NK-92 treated with Interleukin-12 subunit alpha and Interleukin-12 subunit beta, amount 100 ng/mL, for 24 hours (cell line): Measurements from ENCODE around the gene GFI1.
A peak's percentile ranks its signal among the peaks of the same experiment; 100 is the strongest.
"Not testable (repeated sequence)": the region's sequence is repeated elsewhere in the genome, so short reads cannot be mapped to it uniquely, and the experiment has no call there.

ENCODE experiments used
- DNase-seq: peaks from one replicate; lab custom pipeline; 2025; lab: John Stamatoyannopoulos, UW

Gene GFI1

GRCh38 chr1:92486251-92487077 lies at the start of gene GFI1:
Gene GFI1, minus strand, starts transcription at chr1:92486925. Its CDS starts 3,438 bp downstream, at chr1:92483487.
- DNase-seq, result peak; percentile 89

GRCh38 chr1:92532371-92532770 lies 45.6 kb upstream of the GFI1 start:
- DNase-seq, result not testable (repeated sequence)

GRCh38 chr1:92531939-92532338 lies 45.2 kb upstream of the GFI1 start:
- DNase-seq, result not testable (repeated sequence)

GRCh38 chr1:92527670-92528069 lies 40.9 kb upstream of the GFI1 start:
- DNase-seq, result no peak

- not testable (repeated sequence) for DNase-seq
Observed at GRCh38 chr1:92524944-92525590, 38.3 kb upstream of the GFI1 start.

GRCh38 chr1:92519043-92519442 lies 32.3 kb upstream of the GFI1 start:
- no peak for DNase-seq

- no peak for DNase-seq
Observed at GRCh38 chr1:92516574-92516973, 29.8 kb upstream of the GFI1 start.

- no peak for DNase-seq
Observed at GRCh38 chr1:92515796-92516201, 29.1 kb upstream of the GFI1 start.

- no peak for DNase-seq
Observed at GRCh38 chr1:92511541-92511940, 24.8 kb upstream of the GFI1 start.

GRCh38 chr1:92509619-92510018 lies 22.9 kb upstream of the GFI1 start:
- DNase-seq, result no peak

GRCh38 chr1:92505015-92505692 lies 18.4 kb upstream of the GFI1 start:
- DNase-seq, result no peak

- DNase-seq, result no peak
Observed at GRCh38 chr1:92504291-92505014, 17.7 kb upstream of the GFI1 start.

- DNase-seq, result no peak
Observed at GRCh38 chr1:92503926-92504285, 17.2 kb upstream of the GFI1 start.

- DNase-seq, result no peak
Observed at GRCh38 chr1:92503043-92503925, 16.6 kb upstream of the GFI1 start.

GRCh38 chr1:92502247-92502646 lies 15.5 kb upstream of the GFI1 start:
- no peak for DNase-seq

GRCh38 chr1:92500552-92500951 lies 13.8 kb upstream of the GFI1 start:
- DNase-seq, result no peak

GRCh38 chr1:92495392-92496063 lies 8.8 kb upstream of the GFI1 start:
- DNase-seq, result no peak

- DNase-seq, result no peak
Observed at GRCh38 chr1:92494485-92495141, 7.9 kb upstream of the GFI1 start.

GRCh38 chr1:92493139-92493538 lies 6.4 kb upstream of the GFI1 start:
- DNase-seq, result no peak

GRCh38 chr1:92488832-92489231 lies 2.1 kb upstream of the GFI1 start:
- no peak for DNase-seq
